Mammary epithelial cell (primary cell): ENCODE data around the gene CSNK1G1.

Experiments
- CTCF ChIP-seq, 2 donors: IDR thresholded peaks in 1 of 2; conservative IDR thresholded peaks in 1 of 2; 2 replicates each; pipeline ENCODE4 v1.5.1; 2011 to 2012; ENCODE audit warnings: inconsistent platforms in 2 of 2, low read length in 2 of 2, mild to moderate bottlenecking in 2 of 2, control low read depth in 1 of 2, low read depth in 1 of 2; ENCODE audit not compliant: insufficient read depth in 1 of 2; ENCODE audit errors: extremely low read depth in 1 of 2
- EZH2 ChIP-seq: IDR thresholded peaks from 2 replicates; pipeline ENCODE4 v1.6.1; 2012; ENCODE audit warnings: low read length, inconsistent platforms, borderline replicate concordance

GRCh38 chr15:64193971-64194370 lies 162.0 kb downstream of the CSNK1G1 start:
- TF ChIP-seq CTCF (conservative IDR thresholded peaks at IDR 0.05 in 1 of 2, IDR thresholded peaks at IDR 0.05 in 1 of 2; ENCODE audit: extremely low read depth in 1 of 2, insufficient read depth in 1 of 2, low read depth in 1 of 2, low read length in 2 of 2) (no peak), EZH2 (no peak)
